ENCODE measurements around the gene CASZ1. TPM values are rescaled to one million over a fixed set of nuclear protein-coding genes. Genes with fewer than 3 reads are reported as not detected.

The CASZ1 gene
- total and polyA plus RNA-seq, 9 of the 15 experiments (the other 6 are each of a cell fraction or from before 2014, with no cell fraction given) = 0.01 to 4.0 (median 0.76) TPM; not detected in 1

GRCh38 chr1:10785728-10786638 lies 10.5 kb downstream of the CASZ1 start (continued):
- TF ChIP-seq E2F5 (CRISPR knock-in tag; IDR thresholded peaks at IDR 0.05) = no peak
- TF ChIP-seq ESRRA (IDR thresholded peaks at IDR 0.05; ENCODE audit: borderline replicate concordance, low read depth) = peak; percentile 39; the same call in 1 of the 2 replicates

GRCh38 chr1:10784998-10785727 lies 11.3 kb downstream of the CASZ1 start:
- Histone ChIP-seq H3K9ac (ENCODE audit: insufficient read depth in 1 of 2, low read depth in 2 of 2, low read length in 2 of 2) (no peak overlapping the region), H3K36me3 (ENCODE audit: control insufficient read depth, insufficient read depth, low read length) (no peaks in the 10 kb centered on the region), H2AFZ (ENCODE audit: low read depth, low read length) (no peak overlapping the region), H3K9me1 (ENCODE audit: control insufficient read depth, insufficient read depth, low read length) (no peaks in the 10 kb centered on the region), H4K20me1 (replicated peaks; ENCODE audit: control insufficient read depth, insufficient read depth, low read length) (peaks cover 28% of the 10 kb centered on the region), H3K9me3 (replicated peaks; ENCODE audit: control insufficient read depth, insufficient read depth, low read depth, low read length) (no peaks in the 10 kb centered on the region; the same call in 1 of the 2 replicates), H3K4me2 (ENCODE audit: insufficient read depth, low read length) (no peak overlapping the region), H3K79me2 (ENCODE audit: control insufficient read depth, insufficient read depth, low read length) (no peaks in the 10 kb centered on the region), H3K27ac (ENCODE audit: extremely low read depth, low read depth, low read length) (no peak overlapping the region), H3K4me3 (no peak overlapping the region), H3K27me3 (ENCODE audit: control insufficient read depth in 2 of 2, insufficient read depth in 2 of 2, low read length in 2 of 2) (peaks cover 77 to 85% of the 10 kb centered on the region in 2 experiments), H3K4me1 (replicated peaks in 1 of 2; ENCODE audit: control insufficient read depth in 2 of 2, insufficient read depth in 2 of 2, low read length in 2 of 2) (peaks cover 0 to 6% of the 10 kb centered on the region in 2 experiments; a peak in 1 of 5 replicates)
- no peak for TF ChIP-seq CBFA2T3 (IDR thresholded peaks at IDR 0.05)
- TF ChIP-seq ZNF512 (tag; IDR thresholded peaks at IDR 0.05) = peak; percentile 90
- no peak for TF ChIP-seq ELF1 (tag; IDR thresholded peaks at IDR 0.05)
- DNase-seq (ENCODE audit: extremely low read depth in 1 of 4, low spot score in 3 of 4) (no peak), ATAC-seq (no peak), FAIRE-seq (no peak)
- in situ Hi-C loops (cut with MboI) = no loop called here
- no TSS peak for BruUV-seq (replicated peaks)
- POLR2A ChIA-PET = interaction anchor here (0.5 to 0.7 kb wide), 4 partner anchors 13 to 312 kb away, joined by 3 to 5 read pairs (median 3); no protein-coding TSS in a partner anchor
- CTCF ChIA-PET (ENCODE audit: low intra/inter-chr PET ratio) = no interaction called here
- 0% methylated on average over 11 of the region's 11 CpGs for WGBS (ENCODE audit: insufficient coverage, low coverage, missing lambda C conversion rate)
- intact Hi-C loops (cut with micrococcal nuclease) = no loop called here
